Measurements from ENCODE around the gene ARHGEF16.

ARHGEF16 gene

GRCh38 chr1:3492545-3493246, 38.2 kb downstream of the ARHGEF16 start:
- Histone ChIP-seq H3K9me3 (peaks cover 0 to 13% (median 0%) of the 10 kb centered on the region in 3 donors), H3K27ac (no peak overlapping the region), H3K36me3 (peaks cover 9 to 76% (median 48%) of the 10 kb centered on the region in 3 donors), H3K4me3 (no peak overlapping the region), H3K27me3 (no peaks in the 10 kb centered on the region), H3K4me1 (peaks cover 0 to 10% (median 2%) of the 10 kb centered on the region in 4 donors)
- intact Hi-C loops (cut with DNase I; ENCODE audit: low total_unique reads) = loop anchor here (5.0 kb wide), 1 partner anchor 60 kb away; no protein-coding TSS in a partner anchor
- TF ChIP-seq, protein P1, sequence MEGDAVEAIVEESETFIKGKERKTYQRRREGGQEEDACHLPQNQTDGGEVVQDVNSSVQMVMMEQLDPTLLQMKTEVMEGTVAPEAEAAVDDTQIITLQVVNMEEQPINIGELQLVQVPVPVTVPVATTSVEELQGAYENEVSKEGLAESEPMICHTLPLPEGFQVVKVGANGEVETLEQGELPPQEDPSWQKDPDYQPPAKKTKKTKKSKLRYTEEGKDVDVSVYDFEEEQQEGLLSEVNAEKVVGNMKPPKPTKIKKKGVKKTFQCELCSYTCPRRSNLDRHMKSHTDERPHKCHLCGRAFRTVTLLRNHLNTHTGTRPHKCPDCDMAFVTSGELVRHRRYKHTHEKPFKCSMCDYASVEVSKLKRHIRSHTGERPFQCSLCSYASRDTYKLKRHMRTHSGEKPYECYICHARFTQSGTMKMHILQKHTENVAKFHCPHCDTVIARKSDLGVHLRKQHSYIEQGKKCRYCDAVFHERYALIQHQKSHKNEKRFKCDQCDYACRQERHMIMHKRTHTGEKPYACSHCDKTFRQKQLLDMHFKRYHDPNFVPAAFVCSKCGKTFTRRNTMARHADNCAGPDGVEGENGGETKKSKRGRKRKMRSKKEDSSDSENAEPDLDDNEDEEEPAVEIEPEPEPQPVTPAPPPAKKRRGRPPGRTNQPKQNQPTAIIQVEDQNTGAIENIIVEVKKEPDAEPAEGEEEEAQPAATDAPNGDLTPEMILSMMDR (IDR thresholded peaks at IDR 0.05) = no peak
- no peak for DNase-seq

GRCh38 chr1:3494321-3495308, 40.1 kb downstream of the ARHGEF16 start:
- DNase-seq = no peak
- no peaks in the 10 kb centered on the region for H3K27me3 ChIP-seq
- intact Hi-C loops (cut with DNase I; ENCODE audit: low total_unique reads) = loop anchor here (5.0 kb wide), 1 partner anchor 58 kb away; no protein-coding TSS in a partner anchor
- H3K9me3 ChIP-seq = no peaks in the 10 kb centered on the region
- TF ChIP-seq, protein P1 (IDR thresholded peaks at IDR 0.05) = no peak
- peaks cover 0 to 10% (median 2%) of the 10 kb centered on the region in 4 donors for H3K4me1 ChIP-seq
- H3K27ac ChIP-seq = no peak overlapping the region
- H3K4me3 ChIP-seq = no peak overlapping the region
- peaks cover 7 to 80% (median 57%) of the 10 kb centered on the region in 3 donors for H3K36me3 ChIP-seq

- TF ChIP-seq, protein P1 (IDR thresholded peaks at IDR 0.05) = no peak
- Histone ChIP-seq H3K27me3 (no peaks in the 10 kb centered on the region), H3K4me1 (peaks cover 0 to 9% (median 2%) of the 10 kb centered on the region in 4 donors), H3K9me3 (no peaks in the 10 kb centered on the region), H3K27ac (no peak overlapping the region), H3K4me3 (no peak overlapping the region), H3K36me3 (peaks cover 0 to 82% (median 59%) of the 10 kb centered on the region in 3 donors)
- no peak for DNase-seq
- intact Hi-C loops (cut with DNase I; ENCODE audit: low total_unique reads) = no loop called here
Measured at GRCh38 chr1:3495776-3496745, 41.6 kb downstream of the ARHGEF16 start.

DNA sequence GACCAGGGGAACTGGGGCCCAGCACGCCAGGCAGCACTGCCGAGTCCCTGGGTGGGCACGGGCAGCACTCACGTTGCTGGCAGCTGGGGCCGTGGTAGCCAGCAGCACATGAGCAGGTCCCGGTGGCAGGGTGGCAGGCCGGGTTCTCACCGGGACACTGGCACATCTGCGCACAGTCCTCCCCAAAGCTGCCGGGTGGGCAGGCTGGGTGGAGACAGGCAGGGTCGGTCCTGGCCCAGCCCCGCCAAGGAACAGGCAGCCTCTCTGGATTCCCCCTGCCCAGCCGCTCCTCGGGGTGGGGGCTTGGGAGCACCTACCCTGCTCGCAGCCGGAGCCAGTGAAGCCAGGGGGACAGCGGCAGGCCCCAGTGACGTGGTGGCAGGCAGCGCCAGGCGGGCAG, 42.5 kb downstream of the ARHGEF16 start:
- peaks cover 0 to under 1% (median 0%) of the 10 kb centered on the region in 4 donors for H3K4me1 ChIP-seq
- no peak for DNase-seq
- no peak overlapping the region for H3K27ac ChIP-seq
- no peaks in the 10 kb centered on the region for H3K27me3 ChIP-seq
- no peaks in the 10 kb centered on the region for H3K9me3 ChIP-seq
- H3K4me3 ChIP-seq = no peak overlapping the region
- H3K36me3 ChIP-seq = peaks cover 0 to 91% (median 59%) of the 10 kb centered on the region in 3 donors
- intact Hi-C loops (cut with DNase I; ENCODE audit: low total_unique reads) = no loop called here
- TF ChIP-seq, protein P1 (IDR thresholded peaks at IDR 0.05) = no peak

GRCh38 chr1:3497521-3497920, 43.1 kb downstream of the ARHGEF16 start:
- peaks cover 0 to 95% (median 59%) of the 10 kb centered on the region in 3 donors for H3K36me3 ChIP-seq
- no peak for DNase-seq
- H3K4me1 ChIP-seq = no peaks in the 10 kb centered on the region
- intact Hi-C loops (cut with DNase I; ENCODE audit: low total_unique reads) = no loop called here
- no peak overlapping the region for H3K27ac ChIP-seq
- TF ChIP-seq, protein P1 (IDR thresholded peaks at IDR 0.05) = no peak
- H3K9me3 ChIP-seq = no peaks in the 10 kb centered on the region
- no peaks in the 10 kb centered on the region for H3K27me3 ChIP-seq
- no peak overlapping the region for H3K4me3 ChIP-seq

Data from tibial artery (tissue), 4 donors.